Tibial nerve (tissue), 4 donors: ENCODE results near the gene BTRC. TPM values are rescaled to one million over a fixed set of nuclear protein-coding genes. Genes with fewer than 3 reads are reported as not detected.

ENCODE experiments used
- DNase-seq, 2 donors: peaks; one replicate each; pipeline ENCODE4 v3.0.0-alpha.2; 2019; ENCODE audit warnings: low spot score in 2 of 2
- H3K27ac ChIP-seq, 4 donors: fragments of 200-600 bp; sonication (generic) in 3 of 4; one replicate each; pipeline ENCODE4 v1.5.1; 2017 to 2019; ENCODE audit warnings: mild to moderate bottlenecking in 1 of 4
- H3K27me3 ChIP-seq, 2 donors: fragments of 200-600 bp; sonication (generic) in 1 of 2; one replicate each; pipeline versions ENCODE4 v1.5.1 to v1.6.0; 2017 to 2019
- H3K36me3 ChIP-seq, 3 donors: fragments of 200-600 bp; sonication (generic); one replicate each; pipeline ENCODE4 v1.5.1; 2018 to 2019
- H3K4me1 ChIP-seq, 4 donors: fragments of 200-600 bp; sonication (generic) in 3 of 4; one replicate each; pipeline ENCODE4 v1.5.1; 2017 to 2019
- H3K4me3 ChIP-seq, 4 donors: fragments of 200-600 bp; sonication (generic) in 3 of 4; one replicate each; pipeline ENCODE4 v1.5.1; 2017 to 2019; ENCODE audit warnings: mild to moderate bottlenecking in 1 of 4, moderate library complexity in 1 of 4
- H3K9me3 ChIP-seq, 4 donors: fragments of 200-600 bp; sonication (generic) in 3 of 4; one replicate each; pipeline ENCODE4 v1.5.1; 2017 to 2019
- EP300 ChIP-seq, 2 donors: sonication (generic); formaldehyde crosslinking; IDR thresholded peaks; one replicate each; pipeline ENCODE4 v1.6.1; 2017; ENCODE audit warnings: antibody characterized with exemption in 2 of 2, mild to moderate bottlenecking in 1 of 2
- POLR2A ChIP-seq, 2 donors: fragments of 450-650 bp; IDR thresholded peaks; one replicate each; pipeline ENCODE4 v1.6.1; 2017; ENCODE audit warnings: antibody characterized with exemption in 2 of 2, mild to moderate bottlenecking in 2 of 2, moderate library complexity in 2 of 2
- WGBS, 2 donors: methylation state at CpG; one replicate each; pipeline ENCODE4 v1.1.5; 2018; 5-methylcytosine and 5-hydroxymethylcytosine counted together
- total RNA-seq, 4 donors: library from RNA; depleted of rRNA; stranded (reverse); fragments of >200 nt; gene quantifications; one replicate each; pipeline ENCODE4 v1.1.0, GENCODE V29; 2016
- TF ChIP-seq, protein P1 (sequence below), 5 experiments: fragments of 200-600 bp in 3 of 5; fragments of 450-650 bp in 2 of 5; sonication (generic) in 3 of 5; IDR thresholded peaks; one replicate each; pipeline ENCODE4 v1.5.1; 2016 to 2019; ENCODE audit warnings: antibody characterized with exemption in 5 of 5, mild to moderate bottlenecking in 3 of 5, moderate library complexity in 2 of 5

The BTRC gene
- total RNA-seq, 4 donors from 2014 or later = 7.9 to 14.2 (median 8.8) TPM

DNA sequence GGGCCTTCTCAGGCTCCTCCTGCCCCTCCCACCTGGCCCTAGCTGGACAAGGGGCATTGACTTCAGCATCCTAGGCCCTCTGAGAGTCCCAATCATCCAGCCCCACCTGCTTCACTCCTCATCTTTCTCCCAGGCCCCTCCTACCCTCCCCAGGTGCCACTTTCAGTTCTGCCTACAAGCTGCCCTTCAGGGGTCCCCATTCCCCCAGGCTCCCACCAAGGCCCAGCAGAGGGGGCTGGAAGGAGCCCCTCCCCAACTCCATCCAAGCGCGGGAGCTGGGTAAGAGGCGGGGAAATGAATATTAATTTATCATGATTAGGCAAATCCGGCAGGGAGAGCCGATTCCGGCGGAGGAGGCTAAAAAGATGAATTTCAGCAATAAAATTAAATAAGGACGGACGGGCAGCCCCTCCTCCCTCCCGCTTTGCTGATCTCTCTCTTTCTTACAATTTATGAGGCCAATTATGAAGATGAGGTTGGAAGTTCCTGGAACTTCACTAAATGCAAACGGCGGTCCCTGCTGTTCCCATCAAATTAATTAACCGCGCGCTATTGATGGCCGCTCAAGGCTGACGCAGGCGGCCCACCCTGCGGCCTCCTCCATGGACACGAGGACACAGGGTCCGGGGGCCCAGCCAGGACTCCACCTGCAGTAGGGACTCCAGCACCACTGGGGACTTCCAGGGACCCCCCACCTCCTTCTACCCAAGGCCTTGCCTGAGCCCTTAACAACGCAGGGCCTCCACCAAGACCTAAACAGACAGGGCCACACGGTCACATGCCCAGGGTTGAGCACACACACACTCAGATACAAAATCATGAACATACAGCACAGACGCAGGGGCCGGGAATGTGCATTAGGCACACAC, 220.2 kb downstream of the BTRC start:
- H3K27ac ChIP-seq = no peak overlapping the region
- peaks cover 0 to 16% (median 2%) of the 10 kb centered on the region in 4 donors for H3K9me3 ChIP-seq
- no peak overlapping the region for H3K4me3 ChIP-seq
- peaks cover 0 to 20% (median 10%) of the 10 kb centered on the region in 4 donors for H3K4me1 ChIP-seq
- peaks cover 4 to 10% of the 10 kb centered on the region in 2 donors for H3K27me3 ChIP-seq
- peaks cover 0 to 43% (median 3%) of the 10 kb centered on the region in 3 donors for H3K36me3 ChIP-seq
- no peak for DNase-seq
- WGBS, 2 donors = 71 to 80% methylated on average over 23 to 24 of the region's 25 CpGs
- TF ChIP-seq, protein P1, sequence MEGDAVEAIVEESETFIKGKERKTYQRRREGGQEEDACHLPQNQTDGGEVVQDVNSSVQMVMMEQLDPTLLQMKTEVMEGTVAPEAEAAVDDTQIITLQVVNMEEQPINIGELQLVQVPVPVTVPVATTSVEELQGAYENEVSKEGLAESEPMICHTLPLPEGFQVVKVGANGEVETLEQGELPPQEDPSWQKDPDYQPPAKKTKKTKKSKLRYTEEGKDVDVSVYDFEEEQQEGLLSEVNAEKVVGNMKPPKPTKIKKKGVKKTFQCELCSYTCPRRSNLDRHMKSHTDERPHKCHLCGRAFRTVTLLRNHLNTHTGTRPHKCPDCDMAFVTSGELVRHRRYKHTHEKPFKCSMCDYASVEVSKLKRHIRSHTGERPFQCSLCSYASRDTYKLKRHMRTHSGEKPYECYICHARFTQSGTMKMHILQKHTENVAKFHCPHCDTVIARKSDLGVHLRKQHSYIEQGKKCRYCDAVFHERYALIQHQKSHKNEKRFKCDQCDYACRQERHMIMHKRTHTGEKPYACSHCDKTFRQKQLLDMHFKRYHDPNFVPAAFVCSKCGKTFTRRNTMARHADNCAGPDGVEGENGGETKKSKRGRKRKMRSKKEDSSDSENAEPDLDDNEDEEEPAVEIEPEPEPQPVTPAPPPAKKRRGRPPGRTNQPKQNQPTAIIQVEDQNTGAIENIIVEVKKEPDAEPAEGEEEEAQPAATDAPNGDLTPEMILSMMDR (IDR thresholded peaks at IDR 0.05) = no peak
- TF ChIP-seq EP300 (IDR thresholded peaks at IDR 0.05) = no peak
- no peak for TF ChIP-seq POLR2A (IDR thresholded peaks at IDR 0.05)

DNA sequence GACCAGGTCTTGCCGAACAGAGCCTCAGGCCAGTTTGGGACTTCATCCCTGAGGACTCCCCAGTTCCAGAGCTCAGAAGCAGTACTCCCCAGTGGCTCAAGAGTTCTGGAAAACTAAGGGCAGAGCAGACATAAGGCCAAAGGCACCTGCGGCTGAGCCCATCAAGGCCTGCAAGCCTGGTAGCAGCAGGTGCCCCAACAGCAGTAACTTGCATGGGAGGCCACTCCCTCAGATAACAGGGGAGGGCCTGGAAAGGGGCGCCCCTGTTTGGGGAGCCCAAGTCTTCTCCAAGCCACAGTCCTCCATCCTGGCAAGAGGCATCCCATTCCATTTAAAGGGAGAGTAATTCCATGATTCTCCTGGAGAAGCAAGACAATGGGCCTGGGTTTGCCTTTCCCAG, 221.1 kb downstream of the BTRC start:
- no peak overlapping the region for H3K27ac ChIP-seq
- DNase-seq = no peak
- H3K9me3 ChIP-seq = peaks cover 0 to 16% (median 2%) of the 10 kb centered on the region in 4 donors
- peaks cover 0 to 2% of the 10 kb centered on the region in 2 donors for H3K27me3 ChIP-seq
- no peak for TF ChIP-seq POLR2A (IDR thresholded peaks at IDR 0.05)
- TF ChIP-seq, protein P1 (IDR thresholded peaks at IDR 0.05) = no peak
- TF ChIP-seq EP300 (IDR thresholded peaks at IDR 0.05) = no peak
- 75 to 83% methylated on average over 2 of the region's 3 CpGs for WGBS, 2 donors
- peaks cover 0 to 11% (median 5%) of the 10 kb centered on the region in 4 donors for H3K4me1 ChIP-seq
- no peak overlapping the region for H3K4me3 ChIP-seq
- peaks cover 0 to 52% (median 8%) of the 10 kb centered on the region in 3 donors for H3K36me3 ChIP-seq

GRCh38 chr10:101575580-101576210, 221.7 kb downstream of the BTRC start:
- no peak for TF ChIP-seq POLR2A (IDR thresholded peaks at IDR 0.05)
- TF ChIP-seq EP300 (IDR thresholded peaks at IDR 0.05) = no peak
- TF ChIP-seq, protein P1 (IDR thresholded peaks at IDR 0.05) = no peak
- Histone ChIP-seq H3K27ac (no peak overlapping the region), H3K9me3 (peaks cover 0 to 16% (median 2%) of the 10 kb centered on the region in 4 donors), H3K27me3 (no peaks in the 10 kb centered on the region), H3K36me3 (peaks cover 0 to 58% (median 8%) of the 10 kb centered on the region in 3 donors), H3K4me1 (peaks cover 0 to 5% (median under 1%) of the 10 kb centered on the region in 4 donors), H3K4me3 (no peak overlapping the region)
- DNase-seq = no peak
- WGBS, 2 donors = 77 to 83% methylated on average over 7 of the region's 7 CpGs

- Histone ChIP-seq H3K9me3 (peaks cover 0 to 16% (median 2%) of the 10 kb centered on the region in 4 donors), H3K27me3 (no peaks in the 10 kb centered on the region), H3K27ac (no peak overlapping the region), H3K36me3 (peaks cover 0 to 65% (median 8%) of the 10 kb centered on the region in 3 donors), H3K4me1 (no peaks in the 10 kb centered on the region), H3K4me3 (no peak overlapping the region)
- no peak for DNase-seq
- no peak for TF ChIP-seq EP300 (IDR thresholded peaks at IDR 0.05)
- no peak for TF ChIP-seq POLR2A (IDR thresholded peaks at IDR 0.05)
- TF ChIP-seq, protein P1 (IDR thresholded peaks at IDR 0.05) = no peak
- 86 to 92% methylated on average over 7 of the region's 7 CpGs for WGBS, 2 donors
Measured at GRCh38 chr10:101576211-101576863, 222.4 kb downstream of the BTRC start.
